GM12873 (cell line): ENCODE measurements around the gene STIL.

Source experiments
- TF ChIP-seq, protein P1 (sequence below): IDR thresholded peaks from 2 replicates; pipeline ENCODE4 v1.5.1; 2012; ENCODE audit warnings: low read depth, mild to moderate bottlenecking, moderate library complexity, low read length, control low read depth; ENCODE audit not compliant: insufficient read depth; ENCODE audit errors: missing control alignments

STIL gene

DNA sequence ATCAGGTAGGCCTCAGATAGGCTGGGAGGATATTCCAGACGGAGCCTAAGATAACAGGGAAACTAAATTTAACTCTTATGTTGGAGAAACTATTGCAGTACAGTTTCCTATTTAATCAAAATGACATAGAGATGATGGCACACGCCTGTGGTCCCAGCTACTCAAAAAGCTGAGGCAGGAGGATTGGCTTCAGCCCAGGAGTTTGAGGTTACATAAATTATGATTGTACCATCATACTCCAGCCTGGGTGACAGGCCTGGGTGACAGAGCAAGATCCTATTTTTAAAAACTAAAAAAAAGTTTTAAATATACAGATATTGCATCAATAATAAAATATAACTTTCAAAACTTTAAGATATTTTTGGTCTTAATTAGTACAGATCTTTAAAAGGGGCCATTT, 56.7 kb downstream of the STIL start:
- TF ChIP-seq, protein P1, sequence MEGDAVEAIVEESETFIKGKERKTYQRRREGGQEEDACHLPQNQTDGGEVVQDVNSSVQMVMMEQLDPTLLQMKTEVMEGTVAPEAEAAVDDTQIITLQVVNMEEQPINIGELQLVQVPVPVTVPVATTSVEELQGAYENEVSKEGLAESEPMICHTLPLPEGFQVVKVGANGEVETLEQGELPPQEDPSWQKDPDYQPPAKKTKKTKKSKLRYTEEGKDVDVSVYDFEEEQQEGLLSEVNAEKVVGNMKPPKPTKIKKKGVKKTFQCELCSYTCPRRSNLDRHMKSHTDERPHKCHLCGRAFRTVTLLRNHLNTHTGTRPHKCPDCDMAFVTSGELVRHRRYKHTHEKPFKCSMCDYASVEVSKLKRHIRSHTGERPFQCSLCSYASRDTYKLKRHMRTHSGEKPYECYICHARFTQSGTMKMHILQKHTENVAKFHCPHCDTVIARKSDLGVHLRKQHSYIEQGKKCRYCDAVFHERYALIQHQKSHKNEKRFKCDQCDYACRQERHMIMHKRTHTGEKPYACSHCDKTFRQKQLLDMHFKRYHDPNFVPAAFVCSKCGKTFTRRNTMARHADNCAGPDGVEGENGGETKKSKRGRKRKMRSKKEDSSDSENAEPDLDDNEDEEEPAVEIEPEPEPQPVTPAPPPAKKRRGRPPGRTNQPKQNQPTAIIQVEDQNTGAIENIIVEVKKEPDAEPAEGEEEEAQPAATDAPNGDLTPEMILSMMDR: no peak

DNA sequence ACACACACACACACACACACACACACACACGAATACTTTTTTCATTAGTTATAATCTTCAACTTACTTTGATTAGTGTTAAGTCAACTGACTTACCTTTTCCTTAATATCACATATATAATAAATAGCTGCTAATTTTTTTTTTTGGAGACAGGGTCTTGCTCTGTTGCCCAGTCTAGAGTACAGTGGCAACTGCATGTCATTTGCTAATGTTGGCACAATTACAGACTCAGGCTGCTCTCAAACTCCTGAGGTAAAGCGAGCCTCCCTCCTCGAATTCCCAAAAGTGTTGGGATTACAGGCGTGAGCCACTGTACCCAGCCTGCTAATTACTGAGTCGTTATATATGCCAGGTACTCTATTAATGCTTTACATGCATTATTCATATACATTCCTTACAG, 61.2 kb downstream of the STIL start:
- TF ChIP-seq, protein P1: no peak

DNA sequence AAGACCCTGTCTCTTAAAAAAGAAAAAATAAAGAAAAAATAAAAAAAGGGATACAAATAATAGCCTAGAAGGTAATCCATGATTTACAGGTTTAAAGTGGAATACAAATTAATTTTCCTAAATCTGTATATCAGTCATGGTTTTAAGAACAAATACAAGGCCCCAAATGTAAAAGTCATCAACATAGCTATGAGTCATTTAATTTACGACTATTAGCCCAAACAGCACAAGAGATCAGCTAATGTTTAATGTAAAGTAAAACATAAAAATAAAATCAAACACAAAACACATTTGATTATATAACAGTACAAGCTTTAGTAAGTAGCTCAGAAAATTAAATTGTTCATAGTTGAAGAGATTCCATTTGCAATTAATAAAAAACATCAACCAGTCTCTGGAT, 61.6 kb downstream of the STIL start:
- TF ChIP-seq, protein P1: no peak

DNA sequence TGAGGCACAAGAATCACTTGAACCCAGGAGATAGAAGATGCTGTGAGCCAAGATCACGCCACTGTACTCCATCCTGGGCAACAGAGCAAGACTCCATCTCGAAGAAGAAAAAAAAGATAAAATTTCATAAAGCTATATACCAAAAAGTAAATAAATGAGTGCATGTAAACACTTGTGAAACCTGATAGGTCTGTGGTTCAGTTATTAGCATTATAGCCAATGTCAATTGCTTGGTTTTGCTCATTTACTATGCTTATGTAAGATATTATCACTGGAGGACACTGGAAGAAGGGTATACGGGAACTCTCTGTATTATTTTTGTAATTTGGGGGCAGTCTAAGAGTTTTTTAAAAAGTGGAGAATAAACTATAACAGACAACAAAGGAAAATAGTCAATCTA, 64.2 kb downstream of the STIL start:
- TF ChIP-seq, protein P1: no peak

DNA sequence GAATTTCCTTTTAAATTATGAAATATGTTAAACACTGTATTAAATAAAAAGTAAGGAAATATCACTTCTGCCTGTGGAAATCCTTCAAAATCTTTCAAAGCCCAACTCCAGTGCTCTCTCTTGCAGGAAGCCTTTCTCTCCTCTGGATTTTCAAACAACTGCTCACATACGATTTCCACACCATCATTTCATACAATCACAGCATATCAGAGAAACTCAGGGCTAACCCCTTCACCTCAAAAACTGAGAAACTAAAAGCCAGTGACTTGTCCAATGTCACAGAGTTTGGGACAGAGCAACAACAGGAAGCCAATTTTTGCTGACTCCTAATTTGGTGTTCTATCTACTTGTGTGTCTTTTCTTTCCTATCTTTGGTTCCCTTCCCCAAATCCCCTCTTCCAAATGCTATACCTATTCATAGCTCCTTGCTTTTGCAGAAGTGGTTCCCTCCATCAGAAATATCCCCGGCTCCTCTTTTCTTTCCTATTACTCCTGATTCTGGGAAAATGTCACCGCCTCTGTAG, 69.5 kb downstream of the STIL start:
- TF ChIP-seq, protein P1: no peak

DNA sequence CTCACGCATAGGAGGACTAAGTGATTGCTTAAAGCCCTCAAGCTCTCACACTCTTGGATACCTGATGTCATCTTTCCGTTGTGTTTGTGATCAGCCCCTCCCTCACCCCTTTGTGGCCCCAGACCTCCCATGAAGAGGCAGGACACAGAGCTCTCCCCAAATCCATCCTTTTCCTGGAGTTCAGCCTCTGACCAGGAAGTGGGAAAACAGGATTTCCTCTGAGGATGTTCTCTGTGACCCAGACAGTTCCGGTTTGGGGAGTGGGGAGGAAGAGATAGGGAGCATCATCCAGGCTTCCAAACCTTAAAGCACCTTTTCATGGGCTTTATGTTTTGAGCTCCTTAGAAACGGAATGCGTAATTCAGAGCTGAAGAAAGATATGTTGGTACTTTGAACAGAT, 70.0 kb downstream of the STIL start:
- TF ChIP-seq, protein P1: no peak

DNA sequence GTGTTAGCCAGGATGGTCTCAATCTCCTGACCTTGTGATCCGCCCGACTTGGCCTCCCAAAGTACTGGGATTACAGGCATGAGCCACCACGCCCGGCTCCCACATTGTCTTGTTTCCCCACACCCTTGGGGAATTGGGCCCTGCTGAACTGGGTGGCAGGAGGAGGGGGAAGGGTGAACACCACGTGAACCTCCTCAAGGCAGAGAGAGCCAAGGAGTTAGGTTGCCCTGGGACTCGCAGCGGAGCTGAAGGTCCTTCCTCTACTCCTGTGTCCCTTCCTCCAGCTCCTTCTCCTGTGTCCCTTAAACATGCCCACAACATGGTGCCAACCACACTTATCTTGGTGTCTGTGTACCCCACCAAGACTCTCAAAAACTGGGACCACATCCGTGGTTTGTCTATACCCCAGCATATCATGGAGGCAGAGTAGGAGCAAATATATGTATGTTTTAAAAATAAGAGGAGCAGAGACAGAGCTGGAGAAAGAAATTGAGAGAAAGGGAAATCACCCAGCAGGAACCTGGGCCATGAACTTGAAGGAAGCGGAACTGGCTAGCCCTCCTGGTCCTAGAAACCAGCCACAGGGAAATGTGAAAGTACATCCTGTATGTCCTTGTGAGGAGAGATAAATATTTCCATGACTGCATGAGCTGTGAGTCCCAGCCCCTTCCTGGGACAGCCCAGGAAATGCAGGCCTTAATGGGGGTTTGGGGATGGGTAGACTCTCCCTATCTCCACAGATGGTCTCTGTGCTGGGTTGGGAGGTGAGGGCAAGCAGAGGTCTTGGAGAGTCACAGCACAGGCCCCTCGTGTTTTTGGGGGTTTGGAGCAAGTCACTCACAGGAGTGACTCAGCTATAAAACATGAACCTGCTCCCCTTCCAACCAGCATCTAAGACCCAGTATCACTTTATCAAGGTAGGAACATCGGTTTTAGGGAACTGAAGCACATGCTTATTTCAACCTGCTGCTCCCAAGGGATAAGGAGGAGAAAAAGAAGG, 72.5 kb downstream of the STIL start:
- TF ChIP-seq, protein P1: no peak
